Thoracic aorta (tissue), 2 donors: ENCODE data around the gene PIEZO2. TPM values are rescaled to one million over a fixed set of nuclear protein-coding genes. Genes with fewer than 3 reads are reported as not detected.
"Not testable (repeated sequence)": the region's sequence is repeated elsewhere in the genome, so short reads cannot be mapped to it uniquely, and the experiment has no call there.

Experiments
- ATAC-seq: fragments of 150-250 bp; one replicate; pipeline ENCODE4 v1.8.0; 2017; ENCODE audit warnings: low read depth; ENCODE audit not compliant: insufficient number of reproducible peaks, low FRiP score
- DNase-seq: peaks from one replicate; pipeline ENCODE4 v3.0.0-alpha.2; 2020; ENCODE audit warnings: low spot score
- H3K27ac ChIP-seq, 2 donors: fragments of 200-600 bp; sonication (generic); 1 replicate in 1 of 2; 2 replicates in 1 of 2; pipeline ENCODE4 v1.5.1; 2016; ENCODE audit warnings: mild to moderate bottlenecking in 2 of 2, moderate library complexity in 2 of 2
- H3K27me3 ChIP-seq: fragments of 200-600 bp; sonication (generic); replicated peaks from 2 replicates; pipeline ENCODE4 v1.6.0; 2016; ENCODE audit warnings: mild to moderate bottlenecking; ENCODE audit not compliant: insufficient read depth
- H3K36me3 ChIP-seq: fragments of 200-600 bp; sonication (generic); one replicate; pipeline ENCODE4 v1.5.1; 2016
- H3K4me1 ChIP-seq, 2 donors: fragments of 200-600 bp; sonication (generic); 1 replicate in 1 of 2; 2 replicates in 1 of 2; pipeline versions ENCODE4 v1.5.1 to v1.6.0; 2016; ENCODE audit warnings: low read depth in 2 of 2, mild to moderate bottlenecking in 1 of 2; ENCODE audit not compliant: control insufficient read depth in 1 of 2
- H3K4me3 ChIP-seq: fragments of 200-600 bp; sonication (generic); 2 replicates; pipeline ENCODE4 v1.5.1; 2016; ENCODE audit warnings: mild to moderate bottlenecking
- H3K9me3 ChIP-seq: fragments of 200-600 bp; sonication (generic); 2 replicates; pipeline ENCODE4 v1.5.1; 2016
- CTCF ChIP-seq: fragments of 200-600 bp; sonication (generic); IDR thresholded peaks from one replicate; pipeline ENCODE4 v1.5.1; 2019; ENCODE audit warnings: antibody characterized with exemption
- total RNA-seq, 2 donors: library from RNA; depleted of rRNA; stranded (reverse); fragments of >200 nt; gene quantifications; one replicate each; pipeline versions ENCODE4 v1.1.0 to v1.2.3, GENCODE V29; 2016

PIEZO2 gene
- total RNA-seq, 2 donors from 2014 or later = 8.3 to 10.3 TPM

GRCh38 chr18:10846657-10847407 is 302.5 kb downstream of the PIEZO2 start:
- Histone ChIP-seq H3K27ac (no peak overlapping the region), H3K27me3 (no peaks in the 10 kb centered on the region), H3K4me1 (no peaks in the 10 kb centered on the region), H3K36me3 (no peaks in the 10 kb centered on the region), H3K9me3 (no peaks in the 10 kb centered on the region), H3K4me3 (no peak overlapping the region)
- TF ChIP-seq CTCF = no peak
- DNase-seq (no peak), ATAC-seq (no peak)

GRCh38 chr18:10846035-10846434 is 303.3 kb downstream of the PIEZO2 start:
- H3K4me3 ChIP-seq, H3K9me3 ChIP-seq, H3K27ac ChIP-seq, H3K27me3 ChIP-seq, ATAC-seq, DNase-seq, H3K4me1 ChIP-seq, H3K36me3 ChIP-seq: not testable (repeated sequence)

- H3K4me1 ChIP-seq = no peaks in the 10 kb centered on the region
- no peaks in the 10 kb centered on the region for H3K27me3 ChIP-seq
- H3K27ac ChIP-seq = no peak overlapping the region
- ATAC-seq (no peak), DNase-seq (no peak)
- no peak overlapping the region for H3K4me3 ChIP-seq
- H3K9me3 ChIP-seq = no peaks in the 10 kb centered on the region
- TF ChIP-seq CTCF = no peak
- no peaks in the 10 kb centered on the region for H3K36me3 ChIP-seq
Observed at GRCh38 chr18:10843565-10843964, 305.8 kb downstream of the PIEZO2 start.

GRCh38 chr18:10842861-10843260 is 306.5 kb downstream of the PIEZO2 start:
- Histone ChIP-seq H3K36me3 (no peaks in the 10 kb centered on the region), H3K4me3 (no peak overlapping the region), H3K9me3 (no peaks in the 10 kb centered on the region), H3K27me3 (no peaks in the 10 kb centered on the region), H3K4me1 (no peaks in the 10 kb centered on the region), H3K27ac (no peak overlapping the region)
- DNase-seq (no peak), ATAC-seq (no peak)
- no peak for TF ChIP-seq CTCF

- no peak for TF ChIP-seq CTCF
- no peak overlapping the region for H3K4me3 ChIP-seq
- ATAC-seq (no peak), DNase-seq (no peak)
- H3K36me3 ChIP-seq = no peaks in the 10 kb centered on the region
- H3K4me1 ChIP-seq = no peaks in the 10 kb centered on the region
- H3K27me3 ChIP-seq = no peaks in the 10 kb centered on the region
- H3K9me3 ChIP-seq = no peaks in the 10 kb centered on the region
- H3K27ac ChIP-seq = no peak overlapping the region
Observed at GRCh38 chr18:10842371-10842770, 307.0 kb downstream of the PIEZO2 start.

- Histone ChIP-seq H3K9me3 (no peaks in the 10 kb centered on the region), H3K27me3 (no peaks in the 10 kb centered on the region)
- DNase-seq = no peak
Observed at GRCh38 chr18:10841203-10841602, 308.2 kb downstream of the PIEZO2 start.

More at GRCh38 chr18:10841203-10841602, 308.2 kb downstream of the PIEZO2 start:
- Histone ChIP-seq H3K27ac (no peak overlapping the region), H3K4me3 (no peak overlapping the region), H3K4me1 (no peaks in the 10 kb centered on the region), H3K36me3 (no peaks in the 10 kb centered on the region)
- no peak for TF ChIP-seq CTCF
- no peak for ATAC-seq
